NCI-H1092 treated with DMSO at 0.1 percent for 48 hours (cell line): ENCODE data around the gene ST6GAL1.

ENCODE experiments used
- DNase-seq: peaks from one replicate; lab custom pipeline; 2025; lab: John Stamatoyannopoulos, UW

ST6GAL1 gene

DNA sequence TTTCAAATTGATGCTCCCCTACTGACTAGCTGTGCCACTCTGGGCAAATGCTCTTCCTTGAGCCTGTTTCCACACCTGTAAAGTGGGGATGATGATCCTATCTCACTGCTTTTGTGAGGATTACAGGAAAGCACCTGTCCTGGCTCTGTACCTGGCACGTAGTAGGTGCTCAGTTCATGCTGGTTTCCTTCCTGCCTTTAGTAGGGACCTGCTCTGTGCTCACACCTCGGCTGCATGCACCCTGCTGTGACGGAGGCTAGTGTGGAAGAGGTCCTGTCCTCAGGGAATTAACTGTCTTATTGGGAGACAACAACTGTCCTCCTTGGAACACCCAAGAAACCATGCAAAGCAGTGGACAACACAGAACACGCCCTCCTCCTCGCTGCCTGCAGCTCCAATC lies 147.2 kb downstream of the ST6GAL1 start:
- DNase-seq: no peak

DNA sequence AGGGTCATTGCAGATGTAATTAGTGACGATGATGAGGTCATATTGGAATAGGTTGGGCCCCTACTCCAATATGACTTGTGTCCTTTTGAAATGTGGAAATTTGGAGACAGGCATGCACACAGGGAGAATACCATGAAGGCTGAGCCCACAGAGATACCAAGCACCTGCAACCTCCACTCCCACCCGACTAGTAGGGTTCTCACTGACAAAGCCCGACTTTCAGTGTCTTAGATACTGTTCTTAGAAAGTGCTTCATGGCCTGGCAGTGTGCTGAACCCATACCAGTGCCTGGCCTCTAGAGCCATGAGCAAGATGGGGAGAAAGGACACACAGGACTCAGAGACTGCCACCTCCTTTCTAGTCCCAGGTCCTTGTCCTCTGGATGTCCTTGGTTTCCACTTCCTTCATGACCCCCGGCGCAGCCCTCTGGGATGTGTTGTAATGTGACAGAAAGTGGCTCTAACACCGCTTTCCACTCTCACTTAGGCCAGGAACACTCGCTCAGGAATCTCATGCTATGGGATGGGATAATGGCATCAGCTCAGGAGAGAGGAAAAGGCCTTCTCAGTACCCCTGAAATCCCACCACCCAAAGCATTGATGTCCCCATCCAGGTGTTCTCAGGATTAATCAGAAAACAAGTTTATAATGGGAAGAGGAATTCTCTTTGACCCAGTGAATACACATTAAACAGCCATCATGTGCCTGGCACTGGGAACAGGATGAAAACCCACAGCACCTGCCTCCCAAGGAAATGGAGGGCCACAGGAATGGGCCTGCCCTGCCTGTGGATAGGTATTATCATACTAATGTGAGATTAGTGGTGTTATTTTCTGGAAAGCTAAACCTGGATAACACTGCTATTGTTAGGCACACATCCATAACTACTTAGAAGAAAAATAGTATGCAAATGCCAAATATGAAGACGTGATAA lies 149.0 kb downstream of the ST6GAL1 start:
- no peak for DNase-seq

GRCh38 chr3:187080799-187081450 lies 150.6 kb downstream of the ST6GAL1 start:
- no peak for DNase-seq

- DNase-seq: no peak
Measured at GRCh38 chr3:187082758-187083375, 152.5 kb downstream of the ST6GAL1 start.

DNA sequence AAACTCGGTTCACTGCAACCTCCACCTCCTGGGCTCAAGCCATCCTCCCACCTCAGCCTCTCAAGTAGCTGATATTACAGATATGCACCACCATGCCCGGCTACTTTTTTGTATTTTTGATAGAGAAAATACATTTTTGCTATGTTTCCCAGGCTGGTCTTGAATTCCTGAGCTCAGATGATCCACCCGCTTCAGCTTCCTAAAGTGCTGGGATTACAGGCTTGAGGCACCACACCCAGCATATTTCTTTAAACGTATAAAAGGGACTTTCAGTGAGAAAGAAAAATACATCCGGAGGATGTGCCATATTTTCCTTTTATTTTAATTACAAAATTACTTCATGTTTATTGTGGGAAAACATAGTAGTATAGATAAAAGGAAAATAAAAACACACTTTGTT lies 153.8 kb downstream of the ST6GAL1 start:
- DNase-seq: no peak

DNA sequence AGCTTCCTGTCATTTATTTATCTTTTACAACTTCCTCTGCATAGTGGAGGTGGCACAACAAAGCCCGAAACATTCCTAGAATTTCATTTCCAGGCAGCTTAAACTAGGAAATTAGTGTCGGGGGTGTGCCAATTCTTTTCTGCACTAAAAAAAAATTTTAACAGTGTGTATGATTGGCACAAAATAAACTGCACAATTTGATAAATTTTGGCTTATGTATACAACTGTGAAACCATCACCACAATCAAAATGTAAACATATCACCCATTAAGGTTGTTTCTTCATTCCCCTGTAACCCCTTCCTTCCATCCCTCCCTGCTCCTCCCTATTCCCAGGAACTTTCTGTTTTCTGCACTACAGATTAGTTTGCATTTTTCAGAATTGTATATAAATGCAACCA lies 154.3 kb downstream of the ST6GAL1 start:
- no peak for DNase-seq

DNA sequence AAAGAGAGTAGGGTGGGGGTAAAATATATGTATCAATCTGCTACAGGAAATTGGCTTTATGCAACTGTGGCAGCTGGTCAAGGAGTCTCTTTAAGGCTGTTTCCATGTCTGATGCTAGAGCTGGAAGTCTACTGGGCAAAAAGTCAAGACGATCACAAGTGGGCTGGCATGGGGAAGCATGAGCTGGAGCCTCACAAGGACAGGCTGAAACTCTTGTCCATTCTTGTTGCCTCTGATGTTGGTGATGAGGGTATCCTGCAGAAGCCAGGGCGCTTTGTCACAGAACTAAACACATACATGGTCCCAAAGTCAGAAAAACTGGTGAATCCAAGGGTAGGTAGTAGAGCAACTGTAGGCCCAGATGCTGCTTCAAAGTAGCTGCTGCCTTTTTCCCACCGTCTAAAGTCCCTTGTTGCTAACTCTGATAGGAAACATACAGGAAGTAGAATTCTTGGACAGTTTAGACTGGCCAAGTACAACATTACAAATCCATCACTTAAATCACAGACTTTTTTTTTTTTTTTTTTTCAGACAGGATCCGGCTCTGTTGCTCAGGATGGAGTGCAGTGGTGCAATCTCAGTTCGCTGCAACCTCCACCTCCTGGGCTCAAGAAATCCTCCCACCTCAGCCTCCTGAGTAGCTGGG lies 154.8 kb downstream of the ST6GAL1 start:
- no peak for DNase-seq

DNA sequence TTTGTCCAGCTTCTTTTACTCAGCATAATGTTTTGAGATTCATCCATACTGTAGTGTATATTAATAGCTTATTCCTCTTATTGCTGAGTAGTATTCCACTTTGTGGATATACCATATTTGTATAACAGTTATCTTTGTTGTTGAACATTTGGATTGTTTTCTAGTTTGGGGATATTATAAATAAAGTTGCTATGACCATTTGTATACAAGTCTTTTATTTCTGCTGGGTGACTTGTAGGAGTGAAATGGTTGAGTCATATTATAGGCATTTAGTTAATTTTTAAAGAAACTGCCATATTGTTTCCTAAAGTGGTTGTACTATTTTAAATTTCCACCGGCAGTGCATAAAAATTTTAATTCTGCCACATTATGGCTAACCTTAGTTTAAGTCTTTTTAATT lies 155.6 kb downstream of the ST6GAL1 start:
- no peak for DNase-seq

DNA sequence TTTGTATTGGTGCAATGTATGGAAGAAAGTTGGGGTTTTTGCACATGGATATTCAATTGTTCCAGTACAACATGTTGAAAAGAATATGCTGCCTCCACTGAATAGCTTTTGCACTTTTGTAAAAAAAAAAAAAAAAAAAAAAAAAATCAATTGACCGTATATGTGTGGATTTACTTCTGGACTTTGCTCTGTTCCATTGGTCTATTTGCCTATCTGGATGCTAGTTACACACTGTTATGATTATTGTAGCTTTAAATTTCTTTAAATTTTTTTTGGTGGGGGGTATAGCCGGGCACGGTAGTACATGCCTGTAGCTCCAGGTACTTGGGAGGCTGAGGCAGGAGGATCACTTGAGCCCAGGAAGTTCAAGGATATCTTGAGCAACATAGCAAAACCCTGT lies 156.5 kb downstream of the ST6GAL1 start:
- DNase-seq: no peak

DNA sequence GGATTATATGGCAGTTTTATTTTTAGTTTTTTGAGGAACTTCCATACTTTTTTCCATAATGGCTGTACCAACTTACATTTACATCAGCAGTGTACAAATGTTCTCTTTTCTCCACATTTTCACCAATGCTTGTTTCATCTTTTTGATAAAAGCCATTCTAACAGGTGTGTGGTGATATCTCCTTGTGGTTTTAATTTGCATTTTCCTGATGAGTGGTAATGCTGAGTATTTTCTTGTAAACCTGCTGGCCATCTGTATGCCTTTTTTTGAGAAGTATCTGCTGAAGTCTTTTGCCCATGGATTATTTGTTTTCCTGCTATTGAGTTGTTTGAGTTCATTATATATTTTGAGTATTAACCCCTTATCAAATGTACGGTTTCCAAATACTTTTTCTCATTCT lies 158.4 kb downstream of the ST6GAL1 start:
- no peak for DNase-seq

DNA sequence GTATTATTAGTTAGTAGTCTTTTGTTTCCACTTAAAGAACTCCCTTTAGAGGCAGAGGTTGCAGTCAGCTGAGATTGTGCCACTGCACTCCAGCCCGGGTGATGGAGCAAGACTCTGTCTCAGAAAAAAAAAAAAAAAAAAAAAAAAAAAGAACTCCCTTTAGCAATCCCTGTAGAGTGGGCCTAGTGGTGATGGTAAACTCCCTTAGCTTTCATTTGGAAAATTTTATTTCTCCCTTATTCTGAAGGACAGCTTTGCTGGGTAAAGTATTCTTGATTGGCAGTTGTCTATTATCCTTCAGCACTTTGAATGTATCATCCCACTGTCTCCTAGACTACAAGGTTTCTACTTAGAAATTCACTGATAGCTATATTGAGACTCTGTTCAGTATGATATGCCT lies 163.0 kb downstream of the ST6GAL1 start:
- DNase-seq: no peak

DNA sequence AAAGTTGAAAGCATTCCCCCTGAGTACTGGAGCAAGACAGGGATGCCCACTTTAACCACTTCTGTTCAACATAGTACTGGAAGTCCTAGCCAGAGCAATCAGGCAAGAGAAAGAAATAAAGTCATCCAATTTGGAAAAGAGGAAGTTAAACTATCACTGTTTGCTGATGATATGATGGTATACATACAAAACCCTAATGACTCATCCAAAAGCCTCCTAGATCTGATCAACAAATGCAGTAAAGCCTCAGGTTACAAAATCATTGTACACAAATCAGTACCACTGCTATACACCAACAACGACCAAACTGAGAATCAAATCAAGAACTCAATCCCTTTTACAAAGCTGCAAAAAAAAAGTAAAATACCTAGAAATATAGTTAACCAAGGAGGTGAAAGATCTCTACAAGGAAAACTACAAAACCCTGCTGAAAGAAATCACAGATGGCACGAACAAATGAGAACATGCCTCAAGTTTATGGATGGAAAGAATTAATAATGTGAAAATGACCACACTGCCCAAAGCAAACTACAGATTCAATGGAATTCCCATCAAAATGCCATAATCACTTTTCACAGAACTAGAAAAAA lies 168.7 kb downstream of the ST6GAL1 start:
- no peak for DNase-seq

DNA sequence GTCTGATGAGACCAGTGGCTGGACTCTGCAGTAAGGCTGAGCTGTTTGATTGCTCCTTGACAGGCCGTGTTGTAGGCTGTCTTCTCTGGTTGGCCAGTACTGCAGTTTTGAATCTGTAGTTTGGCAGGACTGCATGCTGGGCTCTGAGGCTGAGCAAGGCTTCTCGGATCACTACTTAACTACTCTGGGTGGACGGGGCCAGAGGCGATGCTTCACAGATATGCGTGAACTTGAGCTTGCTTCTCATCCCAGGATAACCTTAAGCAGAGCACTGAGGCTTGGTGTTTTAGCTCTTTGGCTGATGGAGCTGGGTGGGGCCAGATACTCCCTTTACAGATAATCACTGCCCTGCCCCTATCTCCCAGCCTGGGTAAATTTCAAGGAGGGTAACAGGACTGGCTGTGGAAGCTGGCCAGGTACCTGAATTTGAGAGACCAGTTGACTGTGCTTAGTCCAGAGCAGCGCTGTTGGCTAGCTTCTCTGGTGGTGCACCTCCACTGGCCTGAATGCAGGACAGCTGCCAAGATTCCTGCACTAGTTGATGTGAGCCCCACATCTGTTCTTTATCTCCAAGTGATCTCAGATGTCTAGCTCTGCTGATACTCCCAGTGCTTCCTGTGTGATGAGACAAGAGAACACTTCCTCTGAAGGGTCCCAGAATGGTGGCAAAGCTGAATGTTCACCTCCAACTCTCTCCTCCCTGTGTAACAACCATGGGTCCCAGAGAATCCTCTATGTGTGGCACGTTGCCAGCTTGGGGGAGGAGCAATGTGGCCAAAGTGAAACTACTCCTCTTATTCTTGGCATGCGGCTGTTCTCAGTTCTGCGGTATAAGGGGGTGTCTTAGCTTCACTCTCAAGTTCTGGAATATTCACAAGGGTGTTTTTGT lies 171.1 kb downstream of the ST6GAL1 start:
- no peak for DNase-seq

GRCh38 chr3:187102073-187102634 lies 171.8 kb downstream of the ST6GAL1 start:
- no peak for DNase-seq

DNA sequence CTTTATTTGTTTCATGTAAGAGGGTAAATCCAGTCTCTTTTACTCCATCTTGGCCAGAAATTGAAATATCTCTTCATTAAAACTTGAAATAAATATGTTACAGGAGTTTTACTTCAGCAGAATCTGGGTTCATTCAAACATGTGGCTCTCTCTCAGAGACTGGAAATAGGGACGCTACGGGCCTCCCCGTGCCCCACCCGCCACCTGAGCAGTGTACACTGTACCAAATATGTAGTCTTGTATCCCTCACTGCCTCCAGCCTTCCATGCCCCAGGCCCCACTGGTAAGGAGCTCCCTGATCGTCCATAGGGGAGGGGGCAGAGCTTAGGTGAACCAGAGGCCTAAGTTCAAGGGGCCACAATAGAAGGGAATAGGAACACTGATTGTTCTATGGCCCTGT lies 172.9 kb downstream of the ST6GAL1 start:
- DNase-seq: no peak

DNA sequence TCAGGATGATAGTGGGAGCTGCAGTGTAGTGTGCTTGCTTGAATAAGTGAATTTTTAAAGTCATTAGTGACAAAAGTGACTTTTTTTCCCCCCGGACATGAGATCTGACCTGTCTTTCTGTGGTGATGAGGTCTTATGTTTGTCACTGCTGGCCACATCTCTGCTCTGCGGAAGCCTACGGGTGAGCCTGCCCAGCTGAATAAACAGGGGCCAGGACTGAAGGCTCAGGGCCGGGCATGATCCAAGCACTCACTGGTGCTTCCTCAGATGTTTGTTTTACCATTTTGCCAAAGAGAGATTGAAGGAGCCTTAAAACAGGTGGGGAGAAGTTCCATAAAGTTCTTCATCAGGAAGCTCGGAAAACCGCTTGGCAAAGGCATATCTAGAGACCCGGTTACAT lies 174.0 kb downstream of the ST6GAL1 start:
- no peak for DNase-seq

DNA sequence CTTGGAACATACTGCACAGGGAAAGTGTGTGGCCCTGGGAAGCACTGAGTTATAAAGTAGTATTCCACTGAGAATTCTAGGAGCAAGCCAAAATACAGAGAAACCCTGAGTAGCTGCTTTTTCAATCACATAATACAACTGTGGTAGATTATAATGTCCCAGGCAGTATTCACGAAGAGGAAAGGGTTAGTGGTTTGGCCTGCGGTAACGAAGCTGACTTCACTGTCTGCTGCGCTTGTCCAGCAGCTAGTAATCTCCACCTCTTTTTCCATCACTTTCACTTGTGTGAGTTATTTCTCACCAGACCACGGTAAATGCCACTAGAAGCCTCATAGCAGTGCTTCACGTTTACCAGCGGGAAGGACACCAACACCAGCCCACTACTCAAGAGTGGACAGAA lies 174.6 kb downstream of the ST6GAL1 start:
- no peak for DNase-seq

GRCh38 chr3:187105700-187106099 lies 175.4 kb downstream of the ST6GAL1 start:
- no peak for DNase-seq

DNA sequence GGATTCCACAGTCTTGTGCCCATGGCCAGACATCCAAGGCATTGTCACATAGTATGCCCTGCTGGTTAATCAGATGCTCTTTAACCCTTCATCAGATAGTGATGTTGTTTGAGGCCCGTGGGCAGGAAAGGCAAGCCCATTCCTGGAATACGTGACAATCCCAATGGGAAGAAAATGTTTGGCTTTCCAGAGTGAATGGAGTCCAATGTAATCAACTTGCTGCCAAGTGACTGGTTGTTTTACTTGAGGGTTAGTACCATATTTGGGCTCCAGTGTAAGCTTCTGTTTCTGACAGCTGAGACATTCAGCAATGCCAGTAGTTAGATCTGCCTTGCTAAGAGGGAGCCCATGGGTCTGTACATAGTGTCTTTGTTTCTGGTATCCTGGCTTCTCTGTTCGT lies 177.7 kb downstream of the ST6GAL1 start:
- DNase-seq: no peak

DNA sequence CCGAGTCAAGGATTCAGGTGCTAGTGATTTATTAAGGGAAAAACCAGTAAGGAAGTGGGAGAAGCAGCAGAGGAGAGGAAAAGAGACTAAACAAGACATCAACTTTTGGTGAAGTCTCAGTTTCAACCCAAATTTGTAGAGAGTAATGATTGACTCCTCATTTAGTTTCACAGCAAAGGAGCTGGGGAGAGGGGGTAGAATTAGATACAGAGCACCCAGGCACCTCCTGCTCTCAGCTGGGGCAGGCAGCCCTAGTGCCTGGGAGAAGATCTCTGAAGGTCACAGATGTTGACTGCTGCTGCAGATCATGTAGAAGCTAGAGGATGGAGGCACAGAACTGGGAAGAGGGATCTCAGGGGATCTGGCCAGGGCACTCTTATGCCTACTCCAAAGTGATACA lies 179.8 kb downstream of the ST6GAL1 start:
- DNase-seq: no peak
